ENCODE measurements around the gene EFCAB6. TPM values are rescaled to one million over a fixed set of nuclear protein-coding genes. Genes with fewer than 3 reads are reported as not detected.

EFCAB6 gene
- total and polyA plus RNA-seq, 8 donors: 2.0 to 5.5 (median 3.5) TPM

DNA sequence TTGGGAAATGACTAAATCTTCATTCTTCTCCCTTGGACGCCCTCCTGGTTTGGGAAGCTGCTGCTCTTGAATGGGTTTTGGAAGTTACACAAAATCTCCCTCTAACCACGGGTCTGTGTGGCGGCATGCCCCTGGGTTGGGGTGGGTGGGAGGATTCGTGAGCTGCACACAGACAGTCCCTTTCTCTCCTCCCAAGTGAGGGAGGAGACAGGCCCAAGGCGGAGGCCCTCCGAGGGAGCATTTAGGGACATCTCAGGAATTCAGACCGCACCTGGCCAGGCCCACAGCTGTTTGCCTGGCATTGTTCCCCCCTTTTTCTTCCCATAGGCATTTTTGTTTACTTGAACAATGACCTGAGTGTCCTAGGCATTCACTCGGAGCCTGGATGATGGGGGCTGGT, 306.2 kb downstream of the EFCAB6 start:
- TF ChIP-seq, protein P1, sequence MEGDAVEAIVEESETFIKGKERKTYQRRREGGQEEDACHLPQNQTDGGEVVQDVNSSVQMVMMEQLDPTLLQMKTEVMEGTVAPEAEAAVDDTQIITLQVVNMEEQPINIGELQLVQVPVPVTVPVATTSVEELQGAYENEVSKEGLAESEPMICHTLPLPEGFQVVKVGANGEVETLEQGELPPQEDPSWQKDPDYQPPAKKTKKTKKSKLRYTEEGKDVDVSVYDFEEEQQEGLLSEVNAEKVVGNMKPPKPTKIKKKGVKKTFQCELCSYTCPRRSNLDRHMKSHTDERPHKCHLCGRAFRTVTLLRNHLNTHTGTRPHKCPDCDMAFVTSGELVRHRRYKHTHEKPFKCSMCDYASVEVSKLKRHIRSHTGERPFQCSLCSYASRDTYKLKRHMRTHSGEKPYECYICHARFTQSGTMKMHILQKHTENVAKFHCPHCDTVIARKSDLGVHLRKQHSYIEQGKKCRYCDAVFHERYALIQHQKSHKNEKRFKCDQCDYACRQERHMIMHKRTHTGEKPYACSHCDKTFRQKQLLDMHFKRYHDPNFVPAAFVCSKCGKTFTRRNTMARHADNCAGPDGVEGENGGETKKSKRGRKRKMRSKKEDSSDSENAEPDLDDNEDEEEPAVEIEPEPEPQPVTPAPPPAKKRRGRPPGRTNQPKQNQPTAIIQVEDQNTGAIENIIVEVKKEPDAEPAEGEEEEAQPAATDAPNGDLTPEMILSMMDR (IDR thresholded peaks at IDR 0.05): no peak
- H3K4me3 ChIP-seq: no peak overlapping the region
- ATAC-seq (no peak), DNase-seq (peak in 1 of 4 donors; percentile 16)
- no peaks in the 10 kb centered on the region for H3K36me3 ChIP-seq
- peaks cover 0 to 19% of the 10 kb centered on the region in 2 donors for H3K27me3 ChIP-seq
- H3K27ac ChIP-seq: no peak overlapping the region
- H3K4me1 ChIP-seq: no peaks in the 10 kb centered on the region
- no peaks in the 10 kb centered on the region for H3K9me3 ChIP-seq
- intact Hi-C loops (cut with DNase I): no loop called here

- peak in 1 of 4 donors; percentile 60 for DNase-seq
- intact Hi-C loops (cut with DNase I): no loop called here
- H3K9me3 ChIP-seq: no peaks in the 10 kb centered on the region
- H3K27ac ChIP-seq: no peak overlapping the region
- H3K36me3 ChIP-seq: no peaks in the 10 kb centered on the region
- ATAC-seq: no peak
- H3K4me3 ChIP-seq: no peak overlapping the region
- TF ChIP-seq, protein P1 (IDR thresholded peaks at IDR 0.05): no peak
- H3K4me1 ChIP-seq: no peaks in the 10 kb centered on the region
- H3K27me3 ChIP-seq: peaks cover 0 to 19% of the 10 kb centered on the region in 2 donors
Observed at GRCh38 chr22:43505423-43505822, 306.7 kb downstream of the EFCAB6 start.

- intact Hi-C loops (cut with DNase I): no loop called here
- Histone ChIP-seq H3K27me3 (peaks cover 0 to 15% of the 10 kb centered on the region in 2 donors), H3K36me3 (no peaks in the 10 kb centered on the region), H3K9me3 (no peaks in the 10 kb centered on the region), H3K27ac (no peak overlapping the region), H3K4me3 (no peak overlapping the region), H3K4me1 (no peaks in the 10 kb centered on the region)
- ATAC-seq: no peak
- no peak for DNase-seq
- TF ChIP-seq, protein P1 (IDR thresholded peaks at IDR 0.05): no peak
Observed at GRCh38 chr22:43504666-43505261, 307.3 kb downstream of the EFCAB6 start.

GRCh38 chr22:43504068-43504467, 308.0 kb downstream of the EFCAB6 start:
- H3K27ac ChIP-seq: no peak overlapping the region
- TF ChIP-seq, protein P1 (IDR thresholded peaks at IDR 0.05): no peak
- DNase-seq: no peak
- H3K4me1 ChIP-seq: no peaks in the 10 kb centered on the region
- peaks cover 0 to 15% of the 10 kb centered on the region in 2 donors for H3K27me3 ChIP-seq
- H3K36me3 ChIP-seq: no peaks in the 10 kb centered on the region
- H3K4me3 ChIP-seq: no peak overlapping the region
- H3K9me3 ChIP-seq: no peaks in the 10 kb centered on the region
- intact Hi-C loops (cut with DNase I): no loop called here
- no peak for ATAC-seq

GRCh38 chr22:43502306-43502874, 309.7 kb downstream of the EFCAB6 start:
- intact Hi-C loops (cut with DNase I): no loop called here
- peaks cover 0 to 3% of the 10 kb centered on the region in 2 donors for H3K9me3 ChIP-seq
- no peak for ATAC-seq
- no peak overlapping the region for H3K4me3 ChIP-seq
- TF ChIP-seq, protein P1 (IDR thresholded peaks at IDR 0.05): no peak
- H3K27me3 ChIP-seq: peaks cover 0 to 15% of the 10 kb centered on the region in 2 donors
- H3K36me3 ChIP-seq: no peaks in the 10 kb centered on the region
- H3K27ac ChIP-seq: no peak overlapping the region
- peak in 1 of 4 donors; percentile 59 for DNase-seq
- H3K4me1 ChIP-seq: no peaks in the 10 kb centered on the region

Data from left lung (tissue), 10 donors.